ENCODE results near the gene ABCC5. TPM values are rescaled to one million over a fixed set of nuclear protein-coding genes. Genes with fewer than 3 reads are reported as not detected.

ABCC5 gene
- total and polyA plus RNA-seq, 2 of the 8 experiments (the other 6 are each of a cell fraction or from before 2014, with no cell fraction given), result 25.3 to 40.8 TPM

GRCh38 chr3:184030536-184030935, 12.9 kb upstream of the ABCC5 start (continued):
- no peak for TF ChIP-seq BCL11A (IDR thresholded peaks at IDR 0.05; ENCODE audit: low read depth in 2 of 2, low read length in 2 of 2)
- TF ChIP-seq TBP (IDR thresholded peaks at IDR 0.05; ENCODE audit: low read depth, low read length), result no peak
- no peak for TF ChIP-seq SUZ12 (IDR thresholded peaks at IDR 0.05; ENCODE audit: low read length)
- TF ChIP-seq NANOG (IDR thresholded peaks at IDR 0.05; ENCODE audit: insufficient read depth, low read depth, low read length, poor library complexity, severe bottlenecking), result no peak
- TF ChIP-seq JUN (IDR thresholded peaks at IDR 0.05; ENCODE audit: low read depth, low read length), result no peak

Measured in H1 (cell line).